Smooth muscle cell (in vitro differentiated cells): ENCODE data around the gene RSU1. TPM values are rescaled to one million over a fixed set of nuclear protein-coding genes. Genes with fewer than 3 reads are reported as not detected.

Experiments
- DNase-seq: peaks from one replicate; lab custom pipeline; 2025; ENCODE audit not compliant: unreplicated experiment; lab: John Stamatoyannopoulos, UW
- H2AFZ ChIP-seq: fragments of 200-600 bp; sonication (generic); 2 replicates; pipeline ENCODE4 v1.6.0; 2016; ENCODE audit warnings: antibody characterized with exemption, low read depth, mild to moderate bottlenecking
- H3F3A ChIP-seq: fragments of 200-600 bp; sonication (generic); 2 replicates; pipeline ENCODE4 v1.6.0; 2017; ENCODE audit warnings: antibody characterized with exemption, low read depth
- H3K27ac ChIP-seq: fragments of 200-600 bp; sonication (generic); 2 replicates; pipeline ENCODE4 v1.5.1; 2016; ENCODE audit warnings: low read depth, mild to moderate bottlenecking
- H3K27me3 ChIP-seq: fragments of 200-600 bp; sonication (generic); 2 replicates; pipeline ENCODE4 v1.6.1; 2016; ENCODE audit warnings: low read depth, mild to moderate bottlenecking
- H3K36me3 ChIP-seq: fragments of 200-600 bp; sonication (generic); 2 replicates; pipeline ENCODE4 v1.5.1; 2016; ENCODE audit warnings: low read depth
- H3K4me1 ChIP-seq: fragments of 200-600 bp; sonication (generic); 2 replicates; pipeline ENCODE4 v1.5.1; 2016; ENCODE audit warnings: low read depth
- H3K4me2 ChIP-seq: fragments of 200-600 bp; sonication (generic); 2 replicates; pipeline ENCODE4 v1.6.0; 2016; ENCODE audit warnings: mild to moderate bottlenecking
- H3K4me3 ChIP-seq: fragments of 200-600 bp; sonication (generic); 2 replicates; pipeline ENCODE4 v1.5.1; 2016; ENCODE audit warnings: mild to moderate bottlenecking
- H3K79me2 ChIP-seq: fragments of 200-600 bp; sonication (generic); 2 replicates; pipeline ENCODE4 v1.6.0; 2016; ENCODE audit warnings: low read depth, mild to moderate bottlenecking
- H3K9ac ChIP-seq: fragments of 200-600 bp; sonication (generic); 2 replicates; pipeline ENCODE4 v1.6.0; 2016; ENCODE audit warnings: low read depth
- H3K9me3 ChIP-seq: fragments of 200-600 bp; sonication (generic); replicated peaks from 2 replicates; pipeline ENCODE4 v1.5.1; 2016; ENCODE audit warnings: low read depth
- H4K20me1 ChIP-seq: fragments of 200-600 bp; sonication (generic); 2 replicates; pipeline ENCODE4 v1.6.0; 2016; ENCODE audit warnings: low read depth
- CTCF ChIP-seq: fragments of 200-600 bp; sonication (generic); IDR thresholded peaks from 2 replicates; pipeline ENCODE4 v1.5.1; 2017; ENCODE audit warnings: borderline replicate concordance, mild to moderate bottlenecking, antibody characterized with exemption; ENCODE audit not compliant: insufficient read depth, poor library complexity, severe bottlenecking
- WGBS: methylation state at CpG from one replicate; pipeline ENCODE4 v1.1.7; 2016; ENCODE audit warnings: low lambda C conversion rate; 5-methylcytosine and 5-hydroxymethylcytosine counted together
- polyA plus RNA-seq: library from polyadenylated mRNA; unstranded; fragments of >200 nt; fragmentation: Nextera tagmentation; extraction: Ambion mirVana; gene quantifications from 2 replicates; pipeline ENCODE4 v1.2.1, GENCODE V29; 2016
- total RNA-seq: library from RNA; depleted of rRNA; stranded (reverse); fragments of >200 nt; gene quantifications from 2 replicates; pipeline ENCODE4 v1.2.3, GENCODE V29; 2014

The RSU1 gene
- total and polyA plus RNA-seq, 2 experiments from 2014 or later = 110 to 128 TPM

- Histone ChIP-seq H3K9ac (no peak overlapping the region), H3K4me2 (no peak overlapping the region), H4K20me1 (no peaks in the 10 kb centered on the region), H3K27ac (no peak overlapping the region), H3K79me2 (no peaks in the 10 kb centered on the region), H3F3A (no peaks in the 10 kb centered on the region), H3K9me3 (no peaks in the 10 kb centered on the region), H3K27me3 (no peaks in the 10 kb centered on the region), H3K36me3 (no peaks in the 10 kb centered on the region), H2AFZ (no peak overlapping the region), H3K4me1 (no peaks in the 10 kb centered on the region), H3K4me3 (no peak overlapping the region)
- DNase-seq = no peak
- no peak for TF ChIP-seq CTCF
- WGBS = 74% methylated on average over 8 of the region's 8 CpGs
Observed at GRCh38 chr10:16835228-16835627, 18.0 kb upstream of the RSU1 start.

DNA sequence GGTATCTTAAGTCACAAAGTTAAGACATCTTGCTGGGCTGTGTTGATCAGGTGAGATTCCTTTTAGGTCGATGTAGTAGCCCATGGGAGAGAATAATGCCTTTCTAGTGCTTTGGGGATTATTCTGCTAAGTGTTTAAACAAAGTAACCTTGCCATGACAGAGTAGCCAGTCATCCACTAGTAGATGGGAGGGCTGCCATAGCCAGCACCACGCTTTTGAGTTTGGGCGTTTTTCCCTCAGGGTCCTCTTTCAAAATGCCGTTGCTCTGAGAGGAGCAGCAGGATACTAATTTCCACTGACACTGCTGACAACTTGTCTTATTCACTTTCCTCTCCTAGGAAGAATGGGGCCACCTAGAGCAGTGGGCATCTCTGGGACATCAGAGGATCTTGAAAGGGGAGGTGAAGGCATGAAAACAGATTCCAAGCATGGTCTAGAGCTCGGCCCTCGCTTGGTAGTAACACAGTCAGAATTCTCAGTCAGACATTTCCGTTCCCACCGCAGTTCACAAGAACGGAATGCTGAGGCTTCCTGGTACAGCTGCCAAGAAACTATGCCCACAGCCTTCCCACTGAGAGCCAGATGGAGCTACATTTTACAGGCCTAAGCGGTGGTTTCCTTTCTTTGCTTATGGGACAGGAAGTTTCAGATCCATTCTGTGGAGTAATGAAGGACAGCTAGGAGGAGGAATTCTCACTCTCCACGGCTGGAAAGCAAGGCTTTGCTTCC is 15.3 kb upstream of the RSU1 start:
- H3K9ac ChIP-seq = no peak overlapping the region
- no peak overlapping the region for H3K4me2 ChIP-seq
- peak overlapping the region; percentile 56 for H3K27ac ChIP-seq
- H4K20me1 ChIP-seq = no peaks in the 10 kb centered on the region
- H3K4me1 ChIP-seq = no peaks in the 10 kb centered on the region
- no peaks in the 10 kb centered on the region for H3K79me2 ChIP-seq
- TF ChIP-seq CTCF = no peak
- H3K27me3 ChIP-seq = no peaks in the 10 kb centered on the region
- no peak overlapping the region for H3K4me3 ChIP-seq
- H3K36me3 ChIP-seq = no peaks in the 10 kb centered on the region
- DNase-seq = no peak
- WGBS = 72% methylated on average over 11 of the region's 11 CpGs
- H3F3A ChIP-seq = no peaks in the 10 kb centered on the region
- H2AFZ ChIP-seq = no peak overlapping the region
- H3K9me3 ChIP-seq = no peaks in the 10 kb centered on the region

- peak overlapping the region; percentile 67 for H3K27ac ChIP-seq
Observed at GRCh38 chr10:16828701-16829175, 11.5 kb upstream of the RSU1 start.

More at GRCh38 chr10:16828701-16829175, 11.5 kb upstream of the RSU1 start:
- Histone ChIP-seq H3K4me3 (no peak overlapping the region), H2AFZ (no peak overlapping the region), H3F3A (no peaks in the 10 kb centered on the region), H3K36me3 (no peaks in the 10 kb centered on the region), H3K4me1 (no peaks in the 10 kb centered on the region), H3K27me3 (no peaks in the 10 kb centered on the region), H4K20me1 (no peaks in the 10 kb centered on the region), H3K79me2 (no peaks in the 10 kb centered on the region), H3K9ac (no peak overlapping the region), H3K4me2 (peak overlapping the region; percentile 43), H3K9me3 (no peaks in the 10 kb centered on the region)
- TF ChIP-seq CTCF = no peak
- 40% methylated on average over 9 of the region's 9 CpGs for WGBS
- no peak for DNase-seq
